Body of pancreas (tissue), 4 donors: Measurements from ENCODE around the gene SCAPER. TPM values are rescaled to one million over a fixed set of nuclear protein-coding genes. Genes with fewer than 3 reads are reported as not detected.

Experiments used
- ATAC-seq: fragments of 150-250 bp; one replicate; pipeline ENCODE4 v1.9.1; 2016
- DNase-seq, 4 donors: peaks; one replicate each; pipeline ENCODE4 v3.0.0-alpha.2; 2019
- H3K27ac ChIP-seq, 4 donors: fragments of 200-600 bp; sonication (generic); 1 replicate in 3 of 4; 2 replicates in 1 of 4; pipeline versions ENCODE4 v1.5.1 to v1.6.1; 2016 to 2019; ENCODE audit warnings: mild to moderate bottlenecking in 1 of 4, mixed read lengths in 1 of 4, moderate library complexity in 1 of 4
- H3K27me3 ChIP-seq, 2 donors: fragments of 200-600 bp; sonication (generic); one replicate each; pipeline ENCODE4 v1.6.0; 2016; ENCODE audit warnings: mild to moderate bottlenecking in 1 of 2
- H3K36me3 ChIP-seq, 2 donors: fragments of 200-600 bp; sonication (generic); replicated peaks in 1 of 2; 2 replicates each; pipeline ENCODE4 v1.5.1; 2016; ENCODE audit warnings: low read depth in 2 of 2; ENCODE audit not compliant: insufficient read depth in 1 of 2
- H3K4me1 ChIP-seq: fragments of 200-600 bp; sonication (generic); one replicate; pipeline ENCODE4 v1.6.0; 2016
- H3K4me3 ChIP-seq, 2 donors: fragments of 200-600 bp; sonication (generic); 1 replicate in 1 of 2; 2 replicates in 1 of 2; pipeline ENCODE4 v1.5.1; 2016 to 2019
- H3K9me3 ChIP-seq, 3 donors: fragments of 200-600 bp; sonication (generic); 1 replicate in 2 of 3; 2 replicates in 1 of 3; pipeline ENCODE4 v1.5.1; 2016
- POLR2A ChIP-seq, 3 donors: fragments of 450-650 bp; IDR thresholded peaks; one replicate each; pipeline ENCODE4 v1.6.1; 2016; ENCODE audit warnings: antibody characterized with exemption in 3 of 3, mild to moderate bottlenecking in 2 of 3
- WGBS, 2 donors: methylation state at CpG; one replicate each; pipeline ENCODE4 v1.1.5; 2017; 5-methylcytosine and 5-hydroxymethylcytosine counted together
- intact Hi-C: fragments of 100-400 bp; cut with DNase I; formaldehyde crosslinking; loops from one replicate; pipeline ENCODE4 v1.15.1; 2023
- total RNA-seq, 2 donors: library from RNA; depleted of rRNA; stranded (reverse); fragments of >200 nt; gene quantifications; one replicate each; pipeline ENCODE4 v1.1.0, GENCODE V29; 2016
- TF ChIP-seq, protein P1 (sequence below), 7 experiments: fragments of 450-650 bp in 4 of 7; fragments of 200-600 bp in 3 of 7; sonication (generic) in 3 of 7; IDR thresholded peaks; one replicate each; pipeline ENCODE4 v1.5.1; 2016 to 2019; ENCODE audit warnings: antibody characterized with exemption in 7 of 7

The SCAPER gene
- total RNA-seq, 2 donors from 2014 or later = 22.1 to 46.2 TPM

DNA sequence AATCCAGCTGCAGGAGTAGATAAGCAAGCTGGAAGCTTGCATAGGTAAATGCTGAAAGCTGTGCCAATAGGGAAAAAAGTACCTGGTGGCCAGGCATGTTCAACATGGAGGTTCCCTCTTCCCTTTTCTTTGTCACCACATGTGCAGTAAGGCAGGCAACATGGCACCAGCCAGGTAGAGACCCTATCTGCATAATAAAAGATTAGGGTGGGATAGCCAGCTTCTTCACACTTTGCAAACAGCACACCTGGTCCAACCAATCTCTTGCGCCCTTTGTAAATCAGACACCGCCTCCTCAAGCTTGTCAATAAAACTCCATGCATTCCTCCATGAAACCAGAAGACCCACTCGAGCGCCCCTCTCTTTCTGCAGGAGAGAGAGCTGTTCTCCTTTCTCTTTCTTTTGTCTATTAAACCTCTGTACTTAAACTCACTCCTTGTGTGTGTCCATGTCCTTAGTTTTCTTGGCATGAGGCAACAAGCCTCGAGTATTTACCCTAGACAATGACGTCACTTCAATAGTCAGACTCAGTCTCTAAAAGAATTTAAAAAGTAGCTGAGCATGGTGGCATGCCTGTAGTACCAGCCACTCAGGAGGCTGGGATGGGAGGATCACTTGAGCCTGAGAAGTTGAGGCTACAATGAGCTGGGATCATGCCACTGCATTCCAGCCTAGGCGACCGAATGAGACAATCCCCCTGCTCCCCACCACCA is 256.3 kb downstream of the SCAPER start:
- 92 to 94% methylated on average over 8 of the region's 8 CpGs for WGBS, 2 donors
- ATAC-seq (no peak), DNase-seq (no peak)
- Histone ChIP-seq H3K4me3 (no peak overlapping the region), H3K36me3 (no peaks in the 10 kb centered on the region), H3K4me1 (no peaks in the 10 kb centered on the region), H3K27me3 (no peaks in the 10 kb centered on the region), H3K9me3 (no peaks in the 10 kb centered on the region), H3K27ac (no peak overlapping the region)
- intact Hi-C loops = no loop called here
- TF ChIP-seq POLR2A (IDR thresholded peaks at IDR 0.05) = no peak
- TF ChIP-seq, protein P1, sequence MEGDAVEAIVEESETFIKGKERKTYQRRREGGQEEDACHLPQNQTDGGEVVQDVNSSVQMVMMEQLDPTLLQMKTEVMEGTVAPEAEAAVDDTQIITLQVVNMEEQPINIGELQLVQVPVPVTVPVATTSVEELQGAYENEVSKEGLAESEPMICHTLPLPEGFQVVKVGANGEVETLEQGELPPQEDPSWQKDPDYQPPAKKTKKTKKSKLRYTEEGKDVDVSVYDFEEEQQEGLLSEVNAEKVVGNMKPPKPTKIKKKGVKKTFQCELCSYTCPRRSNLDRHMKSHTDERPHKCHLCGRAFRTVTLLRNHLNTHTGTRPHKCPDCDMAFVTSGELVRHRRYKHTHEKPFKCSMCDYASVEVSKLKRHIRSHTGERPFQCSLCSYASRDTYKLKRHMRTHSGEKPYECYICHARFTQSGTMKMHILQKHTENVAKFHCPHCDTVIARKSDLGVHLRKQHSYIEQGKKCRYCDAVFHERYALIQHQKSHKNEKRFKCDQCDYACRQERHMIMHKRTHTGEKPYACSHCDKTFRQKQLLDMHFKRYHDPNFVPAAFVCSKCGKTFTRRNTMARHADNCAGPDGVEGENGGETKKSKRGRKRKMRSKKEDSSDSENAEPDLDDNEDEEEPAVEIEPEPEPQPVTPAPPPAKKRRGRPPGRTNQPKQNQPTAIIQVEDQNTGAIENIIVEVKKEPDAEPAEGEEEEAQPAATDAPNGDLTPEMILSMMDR (IDR thresholded peaks at IDR 0.05) = no peak

DNA sequence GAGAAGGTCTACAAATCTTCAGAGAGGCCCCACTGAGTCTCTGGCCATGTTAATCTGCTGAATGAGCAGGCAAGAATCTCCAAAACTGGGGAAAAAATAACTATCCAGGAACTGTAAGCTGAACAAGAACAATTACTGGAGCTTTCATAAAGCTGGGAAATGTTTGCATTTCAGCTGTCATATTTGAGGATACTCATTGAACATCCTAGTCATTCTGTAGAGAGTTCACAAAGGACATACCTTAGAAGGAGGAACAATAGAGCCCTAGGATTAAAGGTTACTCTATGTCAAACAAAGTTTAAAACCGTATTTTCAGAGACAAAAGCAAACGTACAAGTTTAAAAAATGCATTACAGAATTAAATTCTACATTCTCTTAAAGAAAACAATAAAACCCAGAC is 257.5 kb downstream of the SCAPER start:
- H3K36me3 ChIP-seq = no peaks in the 10 kb centered on the region
- ATAC-seq (no peak), DNase-seq (no peak)
- 82 to 89% methylated on average over 2 of the region's 2 CpGs for WGBS, 2 donors
- no peak for TF ChIP-seq POLR2A (IDR thresholded peaks at IDR 0.05)
- TF ChIP-seq, protein P1 (IDR thresholded peaks at IDR 0.05) = no peak
- intact Hi-C loops = no loop called here
- no peaks in the 10 kb centered on the region for H3K4me1 ChIP-seq
- no peaks in the 10 kb centered on the region for H3K9me3 ChIP-seq
- no peak overlapping the region for H3K4me3 ChIP-seq
- H3K27me3 ChIP-seq = no peaks in the 10 kb centered on the region
- no peak overlapping the region for H3K27ac ChIP-seq

DNA sequence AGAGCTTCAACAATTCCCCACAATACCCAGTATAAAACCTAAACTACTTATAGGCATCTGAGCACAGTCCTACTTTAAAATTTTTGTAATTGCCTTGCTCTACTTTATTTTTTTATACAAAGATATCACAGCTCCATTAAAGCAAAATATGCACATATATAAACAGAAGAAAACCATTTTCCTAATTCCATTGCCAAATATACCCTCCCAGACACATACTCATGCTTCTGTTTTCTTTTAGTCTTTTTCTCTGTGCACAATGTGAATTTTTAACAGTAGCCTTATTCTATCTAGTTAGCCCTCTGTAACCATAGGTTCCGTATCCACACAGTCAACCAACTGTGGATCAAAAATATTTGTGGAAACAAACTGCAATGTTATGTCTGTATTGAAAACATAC is 260.5 kb downstream of the SCAPER start:
- TF ChIP-seq, protein P1 (IDR thresholded peaks at IDR 0.05) = no peak
- Histone ChIP-seq H3K4me1 (no peaks in the 10 kb centered on the region), H3K4me3 (no peak overlapping the region), H3K27me3 (no peaks in the 10 kb centered on the region), H3K9me3 (no peaks in the 10 kb centered on the region), H3K36me3 (no peaks in the 10 kb centered on the region), H3K27ac (no peak overlapping the region)
- 96 to 100% methylated on average over 1 of the region's 1 CpG for WGBS, 2 donors
- no peak for DNase-seq
- ATAC-seq = no peak
- intact Hi-C loops = no loop called here

DNA sequence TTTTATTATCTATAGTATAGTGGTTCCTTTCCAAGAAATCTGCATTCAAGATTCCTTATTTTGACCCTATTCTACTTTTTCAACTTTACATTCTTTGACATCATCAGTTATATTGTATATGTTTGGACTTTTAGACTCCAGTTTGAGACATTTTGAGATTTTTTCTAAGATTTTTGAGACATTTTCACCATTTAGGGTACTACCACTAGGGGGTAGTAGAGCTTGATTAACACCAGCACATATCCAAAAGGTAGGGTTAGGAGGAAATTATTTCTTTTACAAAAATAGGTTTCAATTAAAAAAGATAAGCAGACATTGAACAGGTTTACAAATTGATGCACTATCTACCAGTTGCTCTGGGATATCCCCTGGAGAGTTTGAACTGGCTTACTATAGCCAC is 262.5 kb downstream of the SCAPER start:
- no peaks in the 10 kb centered on the region for H3K27me3 ChIP-seq
- H3K9me3 ChIP-seq = no peaks in the 10 kb centered on the region
- ATAC-seq = no peak
- no peak overlapping the region for H3K27ac ChIP-seq
- H3K4me1 ChIP-seq = no peaks in the 10 kb centered on the region
- intact Hi-C loops = no loop called here
- no peak overlapping the region for H3K4me3 ChIP-seq
- no peak for DNase-seq
- no peaks in the 10 kb centered on the region for H3K36me3 ChIP-seq
- TF ChIP-seq, protein P1 (IDR thresholded peaks at IDR 0.05) = peak in 3 of 7 experiments; percentile 8 to 13 (median 11)
- no peak for TF ChIP-seq POLR2A (IDR thresholded peaks at IDR 0.05)

DNA sequence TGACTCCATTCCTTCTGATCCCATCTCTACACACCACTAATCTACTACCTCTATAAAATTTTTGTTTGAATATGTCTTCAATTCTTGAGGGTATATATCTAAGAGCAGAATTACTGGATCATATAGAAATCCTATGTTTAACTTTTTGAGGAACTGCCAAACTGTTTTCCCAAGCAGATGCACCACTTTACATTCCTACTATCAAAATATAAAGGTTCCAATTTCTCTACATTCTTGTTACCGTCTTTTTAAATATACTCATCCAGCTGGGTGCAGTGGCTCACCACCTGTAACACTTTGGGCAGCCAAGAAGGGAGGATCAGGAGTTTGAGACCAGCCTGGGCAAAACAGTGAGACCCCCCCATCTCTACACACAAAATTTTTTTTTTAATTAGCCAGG is 268.0 kb downstream of the SCAPER start:
- 95 to 100% methylated on average over 1 of the region's 1 CpG for WGBS, 2 donors
- intact Hi-C loops = no loop called here
- Histone ChIP-seq H3K4me3 (no peak overlapping the region), H3K9me3 (peaks cover 0 to 4% (median 0%) of the 10 kb centered on the region in 3 donors), H3K27me3 (no peaks in the 10 kb centered on the region), H3K4me1 (no peaks in the 10 kb centered on the region), H3K36me3 (no peaks in the 10 kb centered on the region), H3K27ac (no peak overlapping the region)
- no peak for TF ChIP-seq POLR2A (IDR thresholded peaks at IDR 0.05)
- TF ChIP-seq, protein P1 (IDR thresholded peaks at IDR 0.05) = no peak
- no peak for ATAC-seq
- DNase-seq = no peak
